ENCODE data around the gene PAX5.

Gene PAX5

GRCh38 chr9:36818242-36818938, 215.7 kb downstream of the PAX5 start:
- DNase-seq: no peak
- H3K4me2 ChIP-seq (ENCODE audit: low read depth, low read length): no peak overlapping the region

DNA sequence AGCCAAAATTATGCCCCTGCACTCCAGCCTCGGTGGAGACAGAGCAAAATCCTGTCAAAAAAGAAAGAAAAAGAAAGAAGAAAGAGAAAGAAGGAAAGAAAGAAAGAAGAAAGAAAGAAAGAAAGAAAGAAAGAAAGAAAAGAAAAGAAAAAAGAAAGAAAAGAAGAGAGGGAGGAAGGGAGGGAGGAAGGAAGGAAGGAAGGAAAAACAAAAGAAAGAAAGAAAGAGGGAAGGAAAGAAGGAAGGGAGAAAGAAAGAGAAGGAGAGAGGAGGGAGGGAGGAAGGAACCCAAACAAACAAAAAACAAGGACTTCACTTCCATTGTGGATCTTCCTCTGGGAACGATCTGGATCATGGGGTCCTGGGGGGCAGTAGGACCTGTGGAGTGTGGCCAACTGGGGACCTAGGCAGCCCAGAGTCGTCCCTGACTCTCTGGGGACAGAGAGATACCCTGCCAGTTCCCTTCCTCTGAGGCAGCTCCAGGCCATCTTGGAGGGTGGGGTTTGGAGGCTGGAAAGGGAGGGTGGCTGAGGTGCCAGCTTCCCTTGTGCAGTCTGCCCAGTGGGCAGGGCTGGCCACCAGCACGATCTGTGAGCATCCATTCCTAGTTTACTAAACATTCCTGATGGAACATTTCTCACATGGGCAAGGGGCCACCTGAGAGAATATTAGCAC, 216.8 kb downstream of the PAX5 start:
- Histone ChIP-seq H4K20me1 (ENCODE audit: insufficient read depth, low read length) (no peaks in the 10 kb centered on the region), H3F3A (ENCODE audit: insufficient read depth, low read length) (no peaks in the 10 kb centered on the region)
- TF ChIP-seq EZH2 (optimal IDR thresholded peaks at IDR 0.05; ENCODE audit: low read depth, low read length): no peak

More at GRCh38 chr9:36818242-36818938, 215.7 kb downstream of the PAX5 start:
- Histone ChIP-seq H3F3A (ENCODE audit: insufficient read depth, low read length) (no peaks in the 10 kb centered on the region), H3K79me2 (ENCODE audit: low read length) (no peaks in the 10 kb centered on the region), H3K9me2 (replicated peaks; ENCODE audit: insufficient read depth, low read length) (no peaks in the 10 kb centered on the region), H3K36me3 (replicated peaks; ENCODE audit: insufficient read depth, low read length) (no peaks in the 10 kb centered on the region), H3K27ac (ENCODE audit: low read length) (no peak overlapping the region), H2AFZ (ENCODE audit: low read length) (no peak overlapping the region), H3K9me3 (replicated peaks; ENCODE audit: insufficient read depth, low read length) (no peaks in the 10 kb centered on the region), H3K4me3 (ENCODE audit: low read length) (no peak overlapping the region), H3K4me1 (ENCODE audit: low read length) (no peaks in the 10 kb centered on the region), H4K20me1 (ENCODE audit: insufficient read depth, low read length) (no peaks in the 10 kb centered on the region), H3K9ac (ENCODE audit: low read length) (no peak overlapping the region), H3K27me3 (replicated peaks; ENCODE audit: insufficient read depth, low read length) (peaks cover 22% of the 10 kb centered on the region)
- no peak for TF ChIP-seq EZH2 (optimal IDR thresholded peaks at IDR 0.05; ENCODE audit: low read depth, low read length)
- TF ChIP-seq EZH2phosphoT487 (IDR thresholded peaks at IDR 0.05; ENCODE audit: low read length): no peak

GRCh38 chr9:36816371-36816770, 217.7 kb downstream of the PAX5 start:
- no peaks in the 10 kb centered on the region for H4K20me1 ChIP-seq (ENCODE audit: insufficient read depth, low read length)
- H3K4me2 ChIP-seq (ENCODE audit: low read depth, low read length): no peak overlapping the region
- no peak overlapping the region for H2AFZ ChIP-seq (ENCODE audit: low read length)
- H3K36me3 ChIP-seq (replicated peaks; ENCODE audit: insufficient read depth, low read length): no peaks in the 10 kb centered on the region
- no peak for DNase-seq
- H3K4me1 ChIP-seq (ENCODE audit: low read length): no peaks in the 10 kb centered on the region
- H3K9ac ChIP-seq (ENCODE audit: low read length): no peak overlapping the region
- no peaks in the 10 kb centered on the region for H3K9me2 ChIP-seq (replicated peaks; ENCODE audit: insufficient read depth, low read length)
- H3K79me2 ChIP-seq (ENCODE audit: low read length): no peaks in the 10 kb centered on the region
- TF ChIP-seq EZH2phosphoT487 (IDR thresholded peaks at IDR 0.05; ENCODE audit: low read length) (no peak), EZH2 (optimal IDR thresholded peaks at IDR 0.05; ENCODE audit: low read depth, low read length) (no peak), CTCF (IDR thresholded peaks at IDR 0.05; ENCODE audit: low read length) (no peak)
- no peaks in the 10 kb centered on the region for H3F3A ChIP-seq (ENCODE audit: insufficient read depth, low read length)
- no peak overlapping the region for H3K4me3 ChIP-seq (ENCODE audit: low read length)
- no peaks in the 10 kb centered on the region for H3K9me3 ChIP-seq (replicated peaks; ENCODE audit: insufficient read depth, low read length)
- H3K27ac ChIP-seq (ENCODE audit: low read length): no peak overlapping the region
- peaks cover 22% of the 10 kb centered on the region for H3K27me3 ChIP-seq (replicated peaks; ENCODE audit: insufficient read depth, low read length)

More for the DNA sequence above, 216.8 kb downstream of the PAX5 start:
- Histone ChIP-seq H3K27me3 (replicated peaks; ENCODE audit: insufficient read depth, low read length) (peaks cover 22% of the 10 kb centered on the region), H3K27ac (ENCODE audit: low read length) (no peak overlapping the region), H3K4me1 (ENCODE audit: low read length) (no peaks in the 10 kb centered on the region), H3K9ac (ENCODE audit: low read length) (no peak overlapping the region), H3K9me2 (replicated peaks; ENCODE audit: insufficient read depth, low read length) (no peaks in the 10 kb centered on the region), H3K36me3 (replicated peaks; ENCODE audit: insufficient read depth, low read length) (no peaks in the 10 kb centered on the region), H3K4me3 (ENCODE audit: low read length) (no peak overlapping the region), H2AFZ (ENCODE audit: low read length) (no peak overlapping the region), H3K79me2 (ENCODE audit: low read length) (no peaks in the 10 kb centered on the region), H3K9me3 (replicated peaks; ENCODE audit: insufficient read depth, low read length) (no peaks in the 10 kb centered on the region), H3K4me2 (ENCODE audit: low read depth, low read length) (no peak overlapping the region)
- no peak for DNase-seq

DNA sequence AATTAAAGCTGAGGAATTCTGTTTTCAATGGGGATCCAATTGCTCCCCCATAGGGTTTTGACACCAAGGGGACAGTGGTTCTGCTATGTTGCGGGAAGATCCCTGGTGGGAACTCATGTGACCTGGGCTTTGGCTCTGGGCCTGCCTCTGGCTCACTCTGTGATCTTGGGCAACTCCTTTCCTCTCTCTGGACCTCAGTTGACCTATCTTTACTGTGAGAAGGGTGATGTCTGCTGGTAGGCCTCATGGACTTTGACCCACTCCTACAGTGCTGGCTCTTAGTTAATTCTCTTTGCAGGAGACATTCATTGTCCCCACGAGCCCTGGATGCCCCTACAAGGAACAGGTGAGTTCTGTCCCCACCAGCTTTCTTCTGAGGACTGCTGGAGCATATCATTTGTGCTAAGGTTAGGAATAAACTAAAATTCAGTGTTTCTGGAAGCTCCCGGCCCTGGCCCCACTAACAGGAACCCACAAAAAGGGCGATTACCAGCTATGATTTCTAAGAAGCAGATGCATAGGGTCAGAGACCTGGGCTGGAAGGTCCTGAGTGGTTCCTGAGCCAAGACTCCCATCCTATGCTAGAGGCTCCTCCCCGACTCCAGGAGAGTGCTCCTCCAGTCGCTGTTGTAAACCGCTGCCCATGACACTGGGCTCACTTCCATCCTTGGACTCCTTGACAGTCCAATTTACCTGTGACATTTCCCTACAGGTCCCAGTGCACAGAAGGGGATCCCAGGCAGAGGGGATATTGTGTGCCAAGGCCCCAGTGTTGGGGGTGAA, 218.3 kb downstream of the PAX5 start:
- Histone ChIP-seq H3K4me2 (ENCODE audit: low read depth, low read length) (no peak overlapping the region), H3K27ac (ENCODE audit: low read length) (no peak overlapping the region), H4K20me1 (ENCODE audit: insufficient read depth, low read length) (no peaks in the 10 kb centered on the region), H3K4me3 (ENCODE audit: low read length) (no peak overlapping the region), H3K9me2 (replicated peaks; ENCODE audit: insufficient read depth, low read length) (no peaks in the 10 kb centered on the region), H3K27me3 (replicated peaks; ENCODE audit: insufficient read depth, low read length) (peaks cover 22% of the 10 kb centered on the region), H3F3A (ENCODE audit: insufficient read depth, low read length) (no peaks in the 10 kb centered on the region), H3K9ac (ENCODE audit: low read length) (no peak overlapping the region), H3K4me1 (ENCODE audit: low read length) (no peaks in the 10 kb centered on the region), H3K9me3 (replicated peaks; ENCODE audit: insufficient read depth, low read length) (no peaks in the 10 kb centered on the region), H3K79me2 (ENCODE audit: low read length) (no peaks in the 10 kb centered on the region), H3K36me3 (replicated peaks; ENCODE audit: insufficient read depth, low read length) (no peaks in the 10 kb centered on the region), H2AFZ (ENCODE audit: low read length) (no peak overlapping the region)
- no peak for TF ChIP-seq EZH2 (optimal IDR thresholded peaks at IDR 0.05; ENCODE audit: low read depth, low read length)
- no peak for TF ChIP-seq EZH2phosphoT487 (IDR thresholded peaks at IDR 0.05; ENCODE audit: low read length)
- TF ChIP-seq CTCF (IDR thresholded peaks at IDR 0.05; ENCODE audit: low read length): no peak
- no peak for DNase-seq
